GM21786 (cell line): ENCODE data around the gene CDCA7L.

ENCODE experiments used
- ATAC-seq: cut with Tn5 transposase; IDR thresholded peaks from one replicate; pipeline ENCODE4 v1.9.1; 2021; ENCODE audit not compliant: unreplicated experiment

CDCA7L gene, protein sequence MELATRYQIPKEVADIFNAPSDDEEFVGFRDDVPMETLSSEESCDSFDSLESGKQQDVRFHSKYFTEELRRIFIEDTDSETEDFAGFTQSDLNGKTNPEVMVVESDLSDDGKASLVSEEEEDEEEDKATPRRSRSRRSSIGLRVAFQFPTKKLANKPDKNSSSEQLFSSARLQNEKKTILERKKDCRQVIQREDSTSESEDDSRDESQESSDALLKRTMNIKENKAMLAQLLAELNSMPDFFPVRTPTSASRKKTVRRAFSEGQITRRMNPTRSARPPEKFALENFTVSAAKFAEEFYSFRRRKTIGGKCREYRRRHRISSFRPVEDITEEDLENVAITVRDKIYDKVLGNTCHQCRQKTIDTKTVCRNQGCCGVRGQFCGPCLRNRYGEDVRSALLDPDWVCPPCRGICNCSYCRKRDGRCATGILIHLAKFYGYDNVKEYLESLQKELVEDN

DNA sequence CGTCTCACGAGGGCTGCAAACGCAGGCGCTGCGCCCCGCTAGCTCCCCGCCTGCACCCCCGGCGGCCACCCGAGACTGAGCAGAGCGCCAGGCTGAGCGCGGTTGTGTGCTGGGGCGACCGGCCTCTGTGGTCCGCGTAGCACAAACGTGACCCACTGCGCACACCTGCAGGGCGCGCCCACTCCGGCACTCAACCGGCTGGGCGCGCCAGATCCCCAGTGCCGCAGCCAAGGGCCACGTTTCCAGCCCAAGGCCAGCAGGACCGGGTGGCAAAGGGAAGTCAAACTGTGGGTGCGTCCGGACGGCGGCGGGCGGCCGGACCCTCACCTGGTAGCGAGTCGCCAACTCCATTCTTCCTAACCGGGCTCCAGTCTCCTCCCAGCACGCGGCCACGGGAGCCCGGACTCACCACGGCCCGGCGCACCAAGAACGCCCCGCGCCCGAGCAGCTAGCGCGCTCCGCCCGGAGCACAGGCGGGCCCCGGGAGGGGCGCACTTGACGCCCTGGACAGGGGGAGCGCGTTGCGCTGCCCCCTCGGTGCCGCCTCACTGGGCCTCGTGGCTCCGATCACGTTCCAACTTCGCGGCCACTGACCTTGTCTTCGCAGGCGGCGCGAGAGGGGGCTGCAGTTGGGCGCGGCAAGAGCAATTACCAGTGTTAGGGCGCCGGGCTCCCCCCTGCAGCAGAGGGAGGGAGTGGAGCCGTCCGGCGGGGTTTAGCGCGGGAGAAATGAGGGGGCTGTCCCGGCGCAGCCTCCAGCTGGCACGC, at the start of gene CDCA7L:
Gene CDCA7L (minus strand): TSS at position 446 of the 768 bp plus-strand sequence. CDS start 95 bp downstream, at position 351.
- ATAC-seq: peak; percentile 79

DNA sequence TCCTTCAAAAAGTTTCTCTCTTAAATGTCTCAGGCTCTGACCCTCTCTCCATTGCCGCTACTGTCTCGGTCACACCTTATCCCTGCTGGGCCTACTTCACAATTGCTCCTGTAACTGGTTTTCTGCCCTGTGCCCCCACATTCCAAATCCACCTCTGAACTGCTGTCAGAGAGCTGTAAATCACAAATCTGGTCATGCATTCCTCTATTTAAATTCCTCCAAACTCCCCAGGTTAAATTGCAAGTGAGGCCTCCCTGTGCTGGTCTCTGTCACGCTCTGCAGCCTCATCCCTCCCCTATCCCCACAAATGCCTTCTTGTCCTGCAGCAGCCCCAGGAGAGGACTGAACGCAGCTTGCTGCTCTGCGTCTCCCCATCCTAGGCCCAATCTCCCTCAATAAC, 40.4 kb upstream of the CDCA7L start:
- no peak for ATAC-seq

DNA sequence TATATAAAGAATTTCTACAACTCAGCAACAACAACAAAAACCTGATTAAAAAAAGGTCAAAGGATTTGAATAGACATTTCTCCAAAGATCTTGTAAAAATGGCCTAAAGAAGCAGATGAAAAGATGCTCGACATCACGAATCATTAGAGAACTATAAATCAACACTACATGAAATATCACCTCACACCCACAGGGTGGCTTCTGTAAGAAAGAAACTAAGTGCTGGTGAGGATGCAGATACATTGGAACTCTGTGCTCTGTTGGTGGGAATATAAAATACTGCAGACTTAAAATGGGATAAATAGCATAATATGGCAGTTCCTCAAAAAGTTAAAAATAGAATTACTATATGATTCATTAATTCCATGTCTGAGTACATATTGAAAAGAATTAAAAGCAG, 38.3 kb upstream of the CDCA7L start:
- no peak for ATAC-seq

DNA sequence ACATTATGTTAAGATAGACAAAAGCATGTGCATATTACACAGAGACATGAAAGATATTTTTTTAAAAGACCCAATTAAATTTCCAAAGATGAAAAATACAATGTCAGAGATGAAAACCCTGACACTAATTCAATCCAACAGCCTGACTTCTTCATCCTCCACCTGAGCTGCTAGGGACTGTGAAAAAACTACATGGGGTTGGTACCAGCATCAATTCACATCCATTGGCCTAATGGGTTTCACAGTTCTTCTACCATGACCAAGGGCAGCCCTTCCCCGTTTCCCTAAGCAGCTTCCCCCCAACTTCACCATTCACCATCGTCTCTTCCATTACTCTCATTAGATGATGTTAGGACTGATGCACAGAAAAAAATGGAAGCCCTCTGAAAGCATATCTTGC, 37.4 kb upstream of the CDCA7L start:
- no peak for ATAC-seq

DNA sequence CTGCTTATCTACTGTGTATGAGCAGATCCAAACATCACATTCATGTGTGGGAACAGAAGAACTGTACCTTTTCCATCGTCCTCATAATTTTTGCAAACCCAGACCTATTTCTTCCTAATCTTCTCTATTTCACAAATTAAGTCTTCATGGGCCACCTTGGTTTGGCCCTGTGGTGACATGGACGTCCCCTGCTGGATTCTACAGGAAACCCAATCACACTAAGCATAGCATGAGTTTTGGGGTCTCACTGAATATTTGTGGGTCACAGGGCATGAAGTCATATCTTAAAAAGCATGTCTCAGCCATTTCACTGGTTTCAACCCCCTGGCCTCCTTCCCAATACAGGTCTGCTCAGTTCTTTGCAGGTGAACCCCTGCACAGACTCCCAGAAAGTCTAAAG, 35.8 kb upstream of the CDCA7L start:
- ATAC-seq: no peak

DNA sequence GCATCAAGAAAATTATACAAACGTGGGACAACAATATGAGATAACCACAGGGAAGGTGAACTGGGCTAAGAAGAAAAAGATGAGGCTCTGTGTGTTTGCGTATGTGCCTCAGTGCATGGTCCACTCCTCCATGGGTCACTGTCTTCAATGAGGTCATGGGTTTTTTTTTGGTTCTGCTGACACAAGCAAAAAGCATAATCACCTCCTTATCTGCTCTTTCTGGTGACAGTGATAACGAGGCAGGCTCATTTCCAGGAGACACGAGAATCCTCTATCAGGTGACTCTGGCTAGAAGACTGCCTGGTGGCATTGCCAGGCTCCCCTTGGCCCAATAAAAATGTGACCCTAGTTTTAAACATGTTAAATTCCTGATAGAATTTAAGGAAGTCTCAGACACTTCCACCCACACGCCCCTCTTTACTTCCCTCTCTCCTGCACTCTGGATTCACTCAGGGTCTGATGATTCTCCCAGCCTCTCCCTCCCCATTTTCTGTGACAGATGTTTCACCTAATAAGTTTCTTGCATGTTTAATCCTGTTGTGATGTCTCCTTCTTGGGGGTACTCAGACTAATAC, 35.3 kb upstream of the CDCA7L start:
- no peak for ATAC-seq

DNA sequence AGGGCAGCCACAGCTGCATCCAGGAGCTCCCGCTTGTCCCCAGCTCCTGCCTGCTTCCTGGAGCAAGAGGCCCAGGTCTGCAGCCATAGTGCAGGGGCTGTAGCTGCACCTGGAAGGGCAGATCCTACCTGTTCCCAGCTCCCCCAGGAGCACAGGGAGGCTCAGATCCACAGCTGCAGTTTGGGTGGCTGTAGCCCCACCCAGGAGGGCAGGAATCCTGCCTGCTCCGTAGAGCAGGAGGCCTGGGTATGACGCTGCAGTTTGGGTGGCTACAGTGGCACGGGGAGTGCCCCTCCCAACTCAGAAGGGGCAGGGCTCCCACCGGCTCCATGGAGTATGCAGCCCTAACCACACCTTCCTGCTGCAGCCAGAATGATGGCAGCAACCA, 26.7 kb upstream of the CDCA7L start:
- ATAC-seq: no peak

DNA sequence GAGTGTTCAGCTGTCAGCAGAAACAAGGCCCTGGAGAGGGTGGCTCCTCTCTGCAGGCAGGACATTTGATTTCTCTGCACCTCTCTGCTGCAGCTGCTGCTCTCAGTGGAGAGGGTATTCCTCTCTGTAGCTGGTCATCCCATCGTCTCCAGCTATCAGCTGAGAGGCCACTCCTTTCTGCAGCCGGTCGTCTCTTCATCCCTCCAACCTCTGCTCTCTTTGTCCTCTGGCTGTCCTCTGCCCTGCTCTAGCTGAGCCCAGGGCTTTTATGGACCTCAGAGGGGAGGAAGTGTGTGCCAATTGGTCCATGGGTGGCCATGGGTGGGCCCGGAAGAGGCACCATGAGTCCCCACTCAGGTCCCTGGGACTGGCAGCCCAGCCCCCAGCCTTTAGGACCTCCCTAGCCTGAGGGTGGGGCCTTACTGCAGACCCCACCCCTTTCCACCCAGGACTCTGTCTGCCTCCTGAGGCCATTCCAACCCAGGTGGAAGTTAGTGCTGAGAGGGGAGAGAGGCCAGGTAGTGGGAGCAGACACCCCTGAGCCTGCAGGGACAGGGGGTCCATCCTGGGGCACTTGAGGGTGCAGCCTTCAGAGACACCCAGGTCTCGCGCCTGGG, 26.2 kb upstream of the CDCA7L start:
- ATAC-seq: no peak

DNA sequence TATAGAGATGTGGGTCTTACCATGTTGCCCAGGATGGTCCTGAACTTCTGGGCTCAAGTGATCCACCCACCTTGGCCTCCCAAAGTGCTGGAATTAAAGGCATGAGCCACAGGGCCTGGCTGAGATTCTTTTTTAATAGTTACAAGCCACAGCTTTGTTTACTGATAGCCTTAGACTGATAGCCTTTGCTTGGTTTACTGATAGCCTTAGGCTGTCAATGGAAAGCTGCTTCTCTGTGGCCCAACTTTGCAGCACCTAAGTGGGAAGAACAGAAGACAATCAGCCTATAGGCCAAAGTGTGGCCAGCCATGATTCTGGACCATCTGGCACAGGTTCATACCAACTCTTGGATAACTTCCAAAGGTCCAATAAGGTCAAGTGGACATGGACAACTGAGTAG, 24.1 kb upstream of the CDCA7L start:
- no peak for ATAC-seq

DNA sequence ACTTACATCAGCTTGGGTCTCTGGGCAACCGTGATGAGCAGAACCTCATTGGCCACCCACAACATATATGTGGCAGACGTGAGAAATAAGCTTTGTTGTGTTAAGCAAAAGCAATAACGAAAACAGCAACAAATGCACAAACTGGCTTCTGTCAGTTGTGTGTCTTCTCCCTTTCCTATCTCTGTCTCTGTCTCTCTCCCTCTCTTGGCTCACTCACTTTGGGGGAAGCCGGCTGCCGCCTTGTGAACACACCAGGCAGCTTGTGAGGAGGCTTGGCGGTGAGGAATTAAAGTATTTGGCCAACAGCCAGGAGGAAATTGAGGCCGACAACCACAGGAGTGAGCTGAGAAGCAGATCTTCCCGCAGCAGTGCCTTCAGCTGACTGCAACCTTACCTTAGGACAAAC, 21.9 kb upstream of the CDCA7L start:
- no peak for ATAC-seq

DNA sequence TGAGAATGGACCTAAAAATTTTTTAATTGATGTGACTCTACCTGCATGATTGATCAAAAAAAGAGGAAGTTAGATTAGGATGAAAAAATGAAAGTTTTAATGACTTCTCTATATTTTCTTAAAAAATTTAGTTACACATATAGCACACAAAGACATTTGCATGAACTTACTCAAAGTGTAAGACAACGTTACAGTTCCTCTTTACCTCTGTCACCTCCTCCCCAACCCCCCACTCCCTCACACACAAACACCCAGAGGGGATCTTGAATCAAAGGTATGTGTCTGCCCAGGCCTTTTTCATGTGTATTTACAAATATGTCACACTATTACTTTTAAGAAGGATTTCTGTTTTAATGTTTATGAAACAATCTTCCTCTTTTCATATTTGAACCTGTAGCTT, 20.6 kb upstream of the CDCA7L start:
- ATAC-seq: peak; percentile 89

DNA sequence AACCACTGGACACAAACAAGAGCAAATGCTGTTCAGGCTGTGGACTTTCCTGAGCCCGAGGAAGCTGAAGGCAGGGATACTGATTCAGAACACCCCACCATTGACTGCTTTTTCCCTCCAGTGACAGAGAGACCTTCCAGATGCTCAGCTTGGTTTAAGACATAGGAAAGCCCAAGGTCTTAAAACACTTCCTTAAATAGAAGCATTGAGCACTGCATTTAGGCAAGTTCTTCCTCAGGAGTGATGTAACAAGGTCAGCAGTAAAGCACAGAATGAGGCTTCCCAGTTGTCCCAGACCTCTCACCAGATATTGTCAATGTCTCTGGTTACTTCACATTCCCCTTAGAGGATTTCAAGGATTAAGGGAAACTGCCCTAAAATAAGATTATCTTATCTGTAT, 19.6 kb upstream of the CDCA7L start:
- no peak for ATAC-seq

DNA sequence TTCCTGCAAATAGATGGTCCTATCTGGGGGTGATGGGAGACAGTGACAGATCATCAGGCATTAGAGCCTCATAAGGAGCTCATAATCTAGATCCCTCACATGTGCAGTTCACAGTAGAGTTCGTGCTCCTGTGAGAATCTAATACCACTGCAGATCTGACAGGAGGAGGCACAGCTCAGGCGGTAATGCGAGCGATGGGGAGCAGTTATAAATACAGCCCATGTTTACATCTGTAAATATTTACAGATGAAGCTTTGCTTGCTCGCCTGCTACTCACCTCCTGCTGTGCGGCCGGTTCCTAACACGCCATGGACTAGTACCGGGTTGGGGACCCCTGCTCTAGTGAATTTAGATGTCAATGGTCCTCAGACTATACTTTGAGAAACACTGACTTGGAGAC, 17.0 kb upstream of the CDCA7L start:
- ATAC-seq: no peak

DNA sequence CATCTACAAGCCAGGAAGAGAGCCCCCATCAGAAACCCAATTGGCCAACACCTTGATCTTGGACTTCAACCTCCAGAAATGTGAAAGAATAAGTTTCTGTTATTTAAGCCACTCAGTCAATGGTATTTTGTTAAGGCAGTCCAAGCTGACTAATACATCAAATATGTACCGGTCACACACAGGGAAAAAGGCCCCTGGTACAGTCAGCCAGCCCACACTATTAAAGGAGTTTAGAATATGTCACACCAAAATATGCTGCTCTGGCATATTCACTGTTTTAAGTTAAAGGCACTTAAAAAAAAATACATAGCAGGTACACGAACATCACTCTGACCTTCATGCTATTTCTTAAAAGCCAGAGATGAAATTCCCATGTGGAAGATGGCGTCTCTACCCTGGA, 15.2 kb upstream of the CDCA7L start:
- no peak for ATAC-seq

DNA sequence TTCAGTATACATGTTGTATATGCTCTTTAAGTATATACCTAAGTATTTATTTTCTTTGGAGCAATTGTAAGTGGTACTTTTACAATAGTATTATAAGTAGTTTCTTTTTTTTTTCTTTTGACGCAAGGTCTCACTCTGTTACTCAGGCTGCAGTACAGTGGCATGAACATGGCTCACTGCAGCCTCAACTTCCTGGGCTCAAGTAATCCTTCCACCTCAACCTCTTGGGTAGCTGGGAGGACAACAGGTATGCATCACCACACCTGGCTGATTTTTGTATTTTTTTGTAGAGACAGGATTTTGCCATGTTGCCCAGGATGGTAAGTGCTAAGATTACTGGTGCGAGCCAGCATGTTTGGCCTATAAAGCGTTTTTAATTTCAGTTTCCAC, 13.7 kb upstream of the CDCA7L start:
- ATAC-seq: no peak

DNA sequence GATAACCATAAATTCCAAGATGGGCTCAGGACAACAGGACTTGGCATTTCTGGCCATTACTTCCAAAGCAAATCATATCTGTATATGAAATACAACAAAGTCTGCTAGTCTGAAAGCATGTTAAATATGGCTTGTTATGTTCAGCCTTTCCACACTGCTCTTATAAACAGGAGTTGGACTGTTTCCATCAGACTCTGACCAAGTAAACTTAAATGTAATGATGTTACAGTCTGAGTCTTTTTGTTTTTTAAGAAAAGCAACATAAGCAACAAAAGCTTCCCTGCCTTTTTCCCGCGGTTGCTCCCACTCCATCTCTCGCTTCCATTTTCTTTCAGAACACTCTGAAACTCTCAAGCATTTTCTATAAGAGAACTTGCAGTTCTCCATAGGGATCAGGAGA, 8.1 kb upstream of the CDCA7L start:
- ATAC-seq: no peak

DNA sequence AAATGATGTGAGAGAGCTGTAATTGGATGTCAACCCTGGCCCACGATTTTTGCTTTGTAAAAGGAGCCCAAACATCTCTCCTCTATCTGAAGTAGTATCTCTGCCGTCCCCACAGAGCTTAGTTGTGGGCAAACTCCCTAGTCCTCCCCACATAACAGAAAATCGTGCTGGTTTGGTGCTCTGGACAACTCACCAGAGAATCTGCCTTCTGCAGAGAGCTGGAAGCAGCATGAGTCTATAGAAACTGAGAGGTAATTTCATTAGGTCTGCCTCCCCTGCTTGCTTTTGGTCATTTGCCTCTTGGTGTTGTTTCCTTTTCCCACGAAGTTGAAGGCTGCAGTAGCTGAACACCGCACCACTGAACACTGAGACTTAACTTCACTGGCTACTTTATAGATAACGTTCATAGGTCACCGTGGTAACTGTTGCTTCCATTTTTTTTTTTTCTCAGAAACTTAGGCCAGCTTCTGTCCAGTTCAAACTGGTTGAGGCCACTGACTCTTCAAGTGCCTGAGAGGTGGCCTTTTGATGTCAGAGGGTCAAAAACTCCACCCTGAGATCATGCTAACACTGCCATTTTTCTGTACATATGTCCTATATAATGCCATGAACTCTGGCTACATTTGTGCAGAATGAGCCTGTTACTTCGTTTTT, 3.3 kb upstream of the CDCA7L start:
- ATAC-seq: no peak

DNA sequence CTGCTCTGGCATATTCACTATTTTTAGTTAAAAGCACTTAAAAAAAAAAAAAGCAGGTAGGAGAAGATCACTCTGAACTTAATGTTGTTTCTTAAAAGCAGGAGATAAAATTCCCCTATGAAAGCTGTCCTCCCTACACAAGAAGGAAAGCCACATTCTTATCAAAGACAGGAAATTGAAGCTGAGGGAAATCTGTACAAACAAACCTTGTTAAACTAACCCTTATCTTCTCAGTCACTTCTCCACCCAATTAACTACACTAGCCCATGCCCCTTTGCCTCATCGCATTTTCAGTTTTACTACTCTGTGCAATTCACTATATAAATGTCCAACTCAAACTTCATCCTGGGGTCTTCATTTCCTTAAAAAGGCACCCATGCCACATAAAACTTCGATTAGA, 2.7 kb upstream of the CDCA7L start:
- ATAC-seq: no peak

DNA sequence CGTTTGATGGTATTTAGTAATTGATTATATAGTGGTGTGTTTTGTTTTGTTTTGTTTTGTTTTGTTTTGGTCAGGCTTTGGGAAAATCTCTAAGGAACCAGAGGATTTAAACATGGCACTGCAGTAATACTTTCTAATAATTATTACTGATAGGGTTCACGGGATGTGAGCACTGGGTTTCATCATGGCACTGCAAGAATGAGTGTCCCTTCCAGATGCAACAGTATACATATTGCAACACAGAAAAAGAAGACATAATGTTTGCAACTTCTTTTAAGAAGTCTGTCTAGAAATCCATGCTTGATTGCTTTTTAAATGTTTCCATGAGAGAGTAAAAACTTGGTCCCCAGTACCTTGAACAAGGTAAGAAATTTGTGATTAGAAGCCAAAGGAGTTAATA, 2.2 kb upstream of the CDCA7L start:
- ATAC-seq: no peak

DNA sequence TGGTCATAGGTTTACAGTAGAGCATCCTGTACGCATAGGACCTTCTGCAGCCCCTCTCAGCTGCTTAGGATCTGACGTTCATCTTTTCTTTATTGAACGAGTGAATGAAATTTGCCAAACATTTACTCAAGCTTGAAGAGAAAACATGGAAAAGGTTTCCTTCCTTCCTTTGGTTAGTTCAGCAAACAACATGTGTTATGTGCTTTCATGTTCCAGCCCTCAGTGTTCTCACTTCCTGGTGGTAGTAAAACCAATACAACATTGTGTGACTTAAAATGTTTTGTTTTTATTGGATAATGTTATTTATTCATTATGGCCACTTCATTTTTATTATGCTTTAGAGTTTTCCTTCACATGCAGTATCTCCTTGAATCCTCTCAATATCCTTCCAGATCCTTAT, 1.4 kb upstream of the CDCA7L start:
- no peak for ATAC-seq

DNA sequence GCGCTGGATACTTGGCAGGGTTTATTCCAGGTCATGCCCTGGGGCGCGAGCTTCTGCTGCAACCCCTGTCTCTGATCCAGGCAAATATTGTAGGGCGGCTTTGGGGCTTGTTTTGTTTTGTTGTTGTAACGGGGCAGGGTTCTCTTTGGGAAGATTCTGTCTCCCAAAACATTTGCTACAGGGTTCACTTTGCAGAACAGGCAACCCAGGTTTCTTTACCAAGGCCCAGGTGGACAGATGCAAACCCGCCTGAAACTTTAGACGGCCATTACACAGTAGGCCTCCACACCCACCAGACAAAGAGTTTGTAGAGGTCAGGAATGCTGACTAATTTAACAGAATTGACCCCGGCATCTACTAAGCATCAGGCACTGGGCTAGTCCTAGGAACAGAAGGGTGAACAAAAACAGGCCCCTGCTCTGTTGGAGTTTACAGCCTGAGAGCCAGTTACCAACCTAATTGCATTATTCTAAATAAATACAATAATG, 567 bp upstream of the CDCA7L start:
- no peak for ATAC-seq
